GM12865 (cell line): ENCODE results near the gene DNAJB2.

Source experiments
- DNase-seq: peaks from one replicate; pipeline ENCODE4 v3.0.0; 2010; ENCODE audit warnings: low read depth
- H3K4me3 ChIP-seq: 2 replicates; pipeline ENCODE4 v1.5.1; 2011; ENCODE audit warnings: mild to moderate bottlenecking, low read depth, low read length, control low read depth
- CTCF ChIP-seq: IDR thresholded peaks from 2 replicates; pipeline ENCODE4 v1.5.1; 2011; ENCODE audit warnings: low read length, control low read depth, low read depth, inconsistent platforms; ENCODE audit not compliant: insufficient read depth; ENCODE audit errors: missing control alignments

DNAJB2 gene

GRCh38 chr2:219290381-219291171 is 11.4 kb downstream of the DNAJB2 start:
- TF ChIP-seq CTCF: no peak
- no peak for DNase-seq
- no peak overlapping the region for H3K4me3 ChIP-seq

GRCh38 chr2:219291394-219291793 is 12.2 kb downstream of the DNAJB2 start:
- DNase-seq: no peak
- TF ChIP-seq CTCF: no peak
- H3K4me3 ChIP-seq: no peak overlapping the region

- DNase-seq: no peak
- no peak overlapping the region for H3K4me3 ChIP-seq
- TF ChIP-seq CTCF: no peak
Measured at GRCh38 chr2:219291910-219292490, 12.8 kb downstream of the DNAJB2 start.

- DNase-seq: no peak
- no peak overlapping the region for H3K4me3 ChIP-seq
- no peak for TF ChIP-seq CTCF
Measured at GRCh38 chr2:219292616-219293015, 13.4 kb downstream of the DNAJB2 start.

GRCh38 chr2:219293736-219294231 is 14.6 kb downstream of the DNAJB2 start:
- no peak overlapping the region for H3K4me3 ChIP-seq
- no peak for TF ChIP-seq CTCF

GRCh38 chr2:219294356-219295351 is 15.5 kb downstream of the DNAJB2 start:
- DNase-seq: peak; percentile 94
- peak; percentile 98 for TF ChIP-seq CTCF
- H3K4me3 ChIP-seq: peak overlapping the region; percentile 46

More at GRCh38 chr2:219293736-219294231, 14.6 kb downstream of the DNAJB2 start:
- DNase-seq: no peak
